ENCODE results near the gene PTPRT. TPM values are rescaled to one million over a fixed set of nuclear protein-coding genes. Genes with fewer than 3 reads are reported as not detected.

The PTPRT gene
- total RNA-seq, 6 donors from 2014 or later, result 0.20 to 7.1 (median 3.8) TPM

DNA sequence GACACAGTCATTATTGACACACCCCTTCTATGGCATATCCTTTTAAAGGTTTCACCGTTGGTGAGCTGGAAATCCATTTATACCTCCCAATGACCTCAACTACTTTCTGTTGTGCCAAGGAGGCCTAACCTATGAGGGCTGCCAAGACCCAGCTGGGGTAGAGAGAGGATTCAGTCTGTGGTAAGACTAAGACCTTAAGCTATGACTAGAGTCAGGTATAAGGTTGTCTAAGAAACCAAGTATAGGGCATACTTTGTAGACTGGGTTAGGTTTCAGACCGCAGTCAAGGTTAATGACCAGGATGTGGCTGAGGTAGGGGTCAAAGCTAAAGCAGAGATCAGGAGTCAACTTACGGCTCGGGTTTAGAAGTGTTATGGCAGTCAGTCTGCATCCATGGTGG, 930.3 kb downstream of the PTPRT start:
- Histone ChIP-seq H3K4me3 (no peak overlapping the region), H3K27ac (no peak overlapping the region), H3K36me3 (no peaks in the 10 kb centered on the region), H3K27me3 (no peaks in the 10 kb centered on the region), H3K9me3 (no peaks in the 10 kb centered on the region), H3K4me1 (no peaks in the 10 kb centered on the region)
- ATAC-seq (ENCODE audit: low FRiP score in 2 of 2) (no peak), DNase-seq (no peak)
- WGBS, 2 donors, result 71 to 83% methylated on average over 4 of the region's 4 CpGs
- TF ChIP-seq POLR2AphosphoS5 (IDR thresholded peaks at IDR 0.05) (no peak), EP300 (IDR thresholded peaks at IDR 0.05) (no peak), POLR2A (IDR thresholded peaks at IDR 0.05) (no peak)
- TF ChIP-seq, protein P1, sequence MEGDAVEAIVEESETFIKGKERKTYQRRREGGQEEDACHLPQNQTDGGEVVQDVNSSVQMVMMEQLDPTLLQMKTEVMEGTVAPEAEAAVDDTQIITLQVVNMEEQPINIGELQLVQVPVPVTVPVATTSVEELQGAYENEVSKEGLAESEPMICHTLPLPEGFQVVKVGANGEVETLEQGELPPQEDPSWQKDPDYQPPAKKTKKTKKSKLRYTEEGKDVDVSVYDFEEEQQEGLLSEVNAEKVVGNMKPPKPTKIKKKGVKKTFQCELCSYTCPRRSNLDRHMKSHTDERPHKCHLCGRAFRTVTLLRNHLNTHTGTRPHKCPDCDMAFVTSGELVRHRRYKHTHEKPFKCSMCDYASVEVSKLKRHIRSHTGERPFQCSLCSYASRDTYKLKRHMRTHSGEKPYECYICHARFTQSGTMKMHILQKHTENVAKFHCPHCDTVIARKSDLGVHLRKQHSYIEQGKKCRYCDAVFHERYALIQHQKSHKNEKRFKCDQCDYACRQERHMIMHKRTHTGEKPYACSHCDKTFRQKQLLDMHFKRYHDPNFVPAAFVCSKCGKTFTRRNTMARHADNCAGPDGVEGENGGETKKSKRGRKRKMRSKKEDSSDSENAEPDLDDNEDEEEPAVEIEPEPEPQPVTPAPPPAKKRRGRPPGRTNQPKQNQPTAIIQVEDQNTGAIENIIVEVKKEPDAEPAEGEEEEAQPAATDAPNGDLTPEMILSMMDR (IDR thresholded peaks at IDR 0.05), result no peak

DNA sequence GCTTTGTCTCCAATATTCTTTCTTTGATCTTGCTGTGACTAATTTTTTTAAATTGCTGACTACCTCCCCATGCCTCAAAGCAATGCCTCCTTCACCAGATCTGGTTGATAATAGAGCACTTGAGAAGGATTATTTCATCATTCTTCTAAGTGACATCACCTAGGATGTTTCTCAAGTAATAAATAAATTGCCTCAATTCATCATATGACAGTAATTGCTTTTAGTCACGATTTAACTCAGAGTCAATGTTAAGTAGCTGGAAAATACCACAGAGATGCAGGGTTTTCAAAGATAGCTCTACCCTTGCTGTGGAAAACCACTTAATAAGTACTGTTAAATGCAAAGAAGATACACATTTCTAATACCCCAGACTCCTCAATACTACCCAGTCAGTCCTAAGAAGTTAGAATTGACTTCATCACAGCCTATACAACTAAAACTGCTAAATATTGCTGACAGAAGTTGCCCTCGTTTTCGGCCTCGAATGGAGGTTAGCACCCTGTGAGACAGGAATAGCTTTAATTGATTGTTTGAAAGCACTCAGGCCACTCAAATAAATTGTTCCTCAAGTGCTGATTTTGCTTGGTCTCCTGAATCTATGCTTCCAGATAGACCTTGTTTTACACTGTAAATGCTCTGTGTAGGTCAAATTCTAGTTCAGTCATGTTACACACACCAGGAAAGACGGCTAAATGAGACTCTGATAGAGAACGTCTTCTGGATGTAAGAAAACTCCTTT, 931.0 kb downstream of the PTPRT start:
- Histone ChIP-seq H3K4me1 (no peaks in the 10 kb centered on the region), H3K36me3 (no peaks in the 10 kb centered on the region), H3K27ac (no peak overlapping the region), H3K9me3 (no peaks in the 10 kb centered on the region), H3K27me3 (no peaks in the 10 kb centered on the region), H3K4me3 (no peak overlapping the region)
- ATAC-seq (ENCODE audit: low FRiP score in 2 of 2) (no peak), DNase-seq (no peak)
- no peak for TF ChIP-seq POLR2AphosphoS5 (IDR thresholded peaks at IDR 0.05)
- no peak for TF ChIP-seq EP300 (IDR thresholded peaks at IDR 0.05)
- no peak for TF ChIP-seq POLR2A (IDR thresholded peaks at IDR 0.05)
- TF ChIP-seq, protein P1 (IDR thresholded peaks at IDR 0.05), result no peak
- 82 to 83% methylated on average over 6 of the region's 6 CpGs for WGBS, 2 donors

GRCh38 chr20:42255821-42256220, 933.9 kb downstream of the PTPRT start:
- no peaks in the 10 kb centered on the region for H3K27me3 ChIP-seq
- ATAC-seq (ENCODE audit: low FRiP score in 2 of 2), result no peak
- no peak for DNase-seq
- no peak overlapping the region for H3K4me3 ChIP-seq
- no peaks in the 10 kb centered on the region for H3K9me3 ChIP-seq
- H3K4me1 ChIP-seq, result no peaks in the 10 kb centered on the region
- H3K27ac ChIP-seq, result no peak overlapping the region
- 79 to 83% methylated on average over 3 of the region's 3 CpGs for WGBS, 2 donors
- H3K36me3 ChIP-seq, result no peaks in the 10 kb centered on the region
- TF ChIP-seq POLR2AphosphoS5 (IDR thresholded peaks at IDR 0.05) (no peak), POLR2A (IDR thresholded peaks at IDR 0.05) (no peak), EP300 (IDR thresholded peaks at IDR 0.05) (no peak)
- TF ChIP-seq, protein P1 (IDR thresholded peaks at IDR 0.05), result no peak

DNA sequence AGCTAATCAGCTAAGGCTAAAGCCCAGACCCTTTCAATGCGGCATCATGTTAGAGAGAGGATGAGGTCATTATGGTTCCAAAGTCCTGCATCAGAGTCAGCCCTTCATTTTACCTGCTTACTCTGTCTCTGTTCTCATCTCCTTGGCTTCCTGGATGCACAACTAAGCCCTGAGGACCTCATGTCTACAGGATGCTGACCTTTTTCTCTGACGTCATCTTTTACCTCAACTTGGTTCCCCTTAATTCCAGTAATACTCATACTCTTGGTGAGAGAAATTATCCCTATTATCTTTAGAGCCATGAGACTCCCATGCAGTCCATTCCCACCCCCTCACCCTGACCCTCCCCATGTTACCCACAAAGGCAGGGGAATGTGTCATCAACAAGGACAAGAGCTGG, 935.0 kb downstream of the PTPRT start:
- H3K27ac ChIP-seq, result no peak overlapping the region
- no peaks in the 10 kb centered on the region for H3K36me3 ChIP-seq
- H3K4me3 ChIP-seq, result no peak overlapping the region
- ATAC-seq (ENCODE audit: low FRiP score in 2 of 2) (no peak), DNase-seq (no peak)
- TF ChIP-seq EP300 (IDR thresholded peaks at IDR 0.05), result no peak
- TF ChIP-seq POLR2A (IDR thresholded peaks at IDR 0.05), result no peak
- TF ChIP-seq, protein P1 (IDR thresholded peaks at IDR 0.05), result no peak
- H3K4me1 ChIP-seq, result no peaks in the 10 kb centered on the region
- no peaks in the 10 kb centered on the region for H3K27me3 ChIP-seq
- no peaks in the 10 kb centered on the region for H3K9me3 ChIP-seq
- WGBS, 2 donors, result 87 to 92% methylated on average over 2 of the region's 2 CpGs

DNA sequence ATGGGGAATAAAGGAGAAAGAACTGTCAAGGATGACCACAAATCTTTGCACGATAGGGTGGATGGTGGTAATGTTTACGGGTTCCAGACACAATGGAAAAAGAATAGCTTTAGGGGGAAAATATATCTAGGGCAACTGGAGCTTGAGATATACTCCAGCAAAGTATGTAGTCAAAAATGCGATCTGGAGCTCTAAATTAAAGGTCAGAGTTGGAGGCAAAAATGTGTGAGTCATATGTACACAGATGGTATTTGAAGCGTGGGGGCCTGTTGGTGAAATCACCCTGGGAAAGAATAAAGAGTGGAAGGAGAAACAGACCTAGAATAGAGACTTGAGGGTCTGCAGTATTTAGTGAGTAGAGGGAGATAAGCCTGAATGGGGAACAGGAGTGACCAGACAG, 937.6 kb downstream of the PTPRT start:
- DNase-seq (no peak), ATAC-seq (ENCODE audit: low FRiP score in 2 of 2) (no peak)
- Histone ChIP-seq H3K27me3 (no peaks in the 10 kb centered on the region), H3K4me1 (no peaks in the 10 kb centered on the region), H3K4me3 (no peak overlapping the region), H3K36me3 (no peaks in the 10 kb centered on the region), H3K27ac (no peak overlapping the region), H3K9me3 (no peaks in the 10 kb centered on the region)
- TF ChIP-seq, protein P1 (IDR thresholded peaks at IDR 0.05), result no peak
- no peak for TF ChIP-seq EP300 (IDR thresholded peaks at IDR 0.05)
- TF ChIP-seq POLR2AphosphoS5 (IDR thresholded peaks at IDR 0.05), result no peak
- no peak for TF ChIP-seq POLR2A (IDR thresholded peaks at IDR 0.05)
- WGBS, 2 donors, result 71 to 76% methylated on average over 4 of the region's 4 CpGs
